HepG2 (cell line): ENCODE measurements around the gene PID1. TPM values are rescaled to one million over a fixed set of nuclear protein-coding genes. Genes with fewer than 3 reads are reported as not detected.

ENCODE experiments used
- ATAC-seq: fragments of 200-7000 bp; cut with Tn5 transposase; 3 replicates; pipeline ENCODE4 v1.9.1; 2020; ENCODE audit warnings: mild to moderate bottlenecking, moderate library complexity
- BruUV-seq: library from RNA; stranded (reverse); fragments of 400-500 nt; replicated peaks from 2 replicates; lab custom pipeline; 2021; lab: Mats Ljungman, UMichigan
- CTCF ChIA-PET: fragments of 300-600 bp; formaldehyde crosslinking; extraction: SDS; loops from one replicate; lab custom pipeline; 2021; ENCODE audit warnings: low total read pairs, inconsistent platforms, low intra/inter-chr PET ratio; lab: Yijun Ruan, JAX
- POLR2A ChIA-PET: fragments of 350-600 bp; sonication (Branson Sonifier 250); formaldehyde crosslinking; loops from one replicate; lab custom pipeline; 2020; ENCODE audit warnings: antibody characterized with exemption, inconsistent platforms; lab: Yijun Ruan, JAX
- DNase-seq: peaks from one replicate; pipeline ENCODE4 v3.0.0-alpha.2; 2015; ENCODE audit warnings: low spot score
- FAIRE-seq: peaks from 3 replicates; lab custom pipeline; 2011; peaks lifted over from hg19 to GRCh38; lab: Jason Lieb, UNC
- H2AFZ ChIP-seq: one replicate; pipeline ENCODE4 v1.6.1; 2011; ENCODE audit warnings: low read length, inconsistent platforms
- H3K27ac ChIP-seq: fragments of 300-600 bp; 3 replicates; pipeline ENCODE4 v1.8.0; 2011; ENCODE audit warnings: mixed run types, mild to moderate bottlenecking, mixed read lengths, low read length, inconsistent platforms; ENCODE audit not compliant: insufficient read depth; ENCODE audit errors: extremely low read length
- H3K27me3 ChIP-seq, 2 experiments: fragments of 200-600 bp in 1 of 2; 2 replicates in 1 of 2; 3 replicates in 1 of 2; pipeline versions ENCODE4 v1.6.0 to v1.8.0; 2011; ENCODE audit warnings: low read length in 2 of 2, mild to moderate bottlenecking in 2 of 2, moderate library complexity in 2 of 2, inconsistent platforms in 1 of 2; ENCODE audit not compliant: insufficient read depth in 2 of 2, control insufficient read depth in 1 of 2
- H3K36me3 ChIP-seq, 2 experiments: fragments of 200-600 bp in 1 of 2; replicated peaks in 1 of 2; 2 replicates in 1 of 2; 3 replicates in 1 of 2; pipeline versions ENCODE4 v1.5.1 to v1.8.0; 2011; ENCODE audit warnings: low read length in 2 of 2, inconsistent platforms in 1 of 2; ENCODE audit not compliant: insufficient read depth in 2 of 2, control insufficient read depth in 1 of 2
- H3K4me1 ChIP-seq: 2 replicates; pipeline ENCODE4 v1.5.1; 2012; ENCODE audit warnings: low read length, inconsistent platforms; ENCODE audit not compliant: insufficient read depth
- H3K4me2 ChIP-seq: 2 replicates; pipeline ENCODE4 v1.6.0; 2011; ENCODE audit warnings: low read depth, low read length, inconsistent platforms
- H3K4me3 ChIP-seq, 3 experiments: fragments of 200-600 bp in 1 of 3; sonication (generic), shearing (Covaris generic) in 1 of 3; replicated peaks in 1 of 3; 2 replicates each; pipeline ENCODE4 v1.5.1; 2011 to 2016; ENCODE audit warnings: low read length in 3 of 3, inconsistent platforms in 2 of 3, low read depth in 2 of 3, mild to moderate bottlenecking in 2 of 3, control low read depth in 1 of 3, mixed read lengths in 1 of 3; ENCODE audit not compliant: insufficient read depth in 1 of 3
- H3K79me2 ChIP-seq: one replicate; pipeline ENCODE4 v1.6.1; 2011; ENCODE audit warnings: low read length, inconsistent platforms; ENCODE audit not compliant: insufficient read depth
- H3K9ac ChIP-seq: 2 replicates; pipeline ENCODE4 v1.6.0; 2011; ENCODE audit warnings: mild to moderate bottlenecking, low read depth, low read length, inconsistent platforms; ENCODE audit not compliant: insufficient read depth
- H3K9me3 ChIP-seq: 2 replicates; pipeline ENCODE4 v1.5.1; 2012; ENCODE audit warnings: mild to moderate bottlenecking, low read length
- H4K20me1 ChIP-seq: 2 replicates; pipeline ENCODE4 v1.6.0; 2011; ENCODE audit warnings: inconsistent platforms, mild to moderate bottlenecking, low read length, moderate library complexity; ENCODE audit not compliant: insufficient read depth
- CHD2 ChIP-seq: IDR thresholded peaks from 2 replicates; pipeline ENCODE4 v1.6.1; 2011; ENCODE audit warnings: low read depth, low read length, improper control_type of control experiment
- KDM5B ChIP-seq: sonication (generic); formaldehyde crosslinking; IDR thresholded peaks from 2 replicates; pipeline ENCODE4 v1.4.0; 2020; ENCODE audit warnings: missing genetic modification reagents, mild to moderate bottlenecking, borderline replicate concordance
- MED13 ChIP-seq: sonication (generic); formaldehyde crosslinking; IDR thresholded peaks from 2 replicates; pipeline ENCODE4 v1.5.0; 2020; ENCODE audit warnings: missing genetic modification reagents
- MTA3 ChIP-seq: sonication (generic); formaldehyde crosslinking; IDR thresholded peaks from 2 replicates; pipeline ENCODE4 v1.4.0; 2020; ENCODE audit warnings: missing genetic modification reagents
- SOX13 ChIP-seq, 3 experiments: fragments of 450-650 bp in 1 of 3; sonication (generic) in 1 of 3; formaldehyde crosslinking in 1 of 3; IDR thresholded peaks in 2 of 3; conservative IDR thresholded peaks in 1 of 3; 2 replicates each; pipeline versions ENCODE4 v1.5.0 to v1.6.1; 2016 to 2020; ENCODE audit warnings: antibody characterized with exemption in 1 of 3, mild to moderate bottlenecking in 1 of 3, missing compliant biosample characterization in 1 of 3, missing genetic modification reagents in 1 of 3, moderate library complexity in 1 of 3
- TARDBP ChIP-seq: sonication (generic); formaldehyde crosslinking; IDR thresholded peaks from 2 replicates; pipeline ENCODE4 v1.8.0; 2022; ENCODE audit warnings: mild to moderate bottlenecking, missing genetic modification reagents
- TBL1XR1 ChIP-seq: fragments of 150-350 bp; IDR thresholded peaks from 2 replicates; pipeline ENCODE4 v1.6.1; 2014; ENCODE audit warnings: borderline replicate concordance, low read length; ENCODE audit not compliant: partially characterized antibody
- TBX2 ChIP-seq: sonication (generic); formaldehyde crosslinking; IDR thresholded peaks from 2 replicates; pipeline ENCODE4 v1.5.0; 2020; ENCODE audit warnings: missing genetic modification reagents, mild to moderate bottlenecking, borderline replicate concordance
- ZNF326 ChIP-seq: sonication (generic); formaldehyde crosslinking; IDR thresholded peaks from 2 replicates; pipeline ENCODE4 v1.4.0; 2020; ENCODE audit warnings: missing genetic modification reagents, borderline replicate concordance
- ZNF772 ChIP-seq: sonication (generic); formaldehyde crosslinking; IDR thresholded peaks from 2 replicates; pipeline ENCODE4 v1.5.0; 2020; ENCODE audit warnings: mild to moderate bottlenecking, missing genetic modification reagents
- ZNF788 ChIP-seq: sonication (generic); formaldehyde crosslinking; IDR thresholded peaks from 2 replicates; pipeline ENCODE4 v1.5.0; 2020; ENCODE audit warnings: mild to moderate bottlenecking, missing genetic modification reagents, borderline replicate concordance
- WGBS: methylation state at CpG from one replicate; pipeline ENCODE4 v1.1.6; 2017; ENCODE audit warnings: low lambda C conversion rate; 5-methylcytosine and 5-hydroxymethylcytosine counted together
- in situ Hi-C: cut with HindIII; loops from 2 replicates; pipeline ENCODE4 v1.10.0; 2017; ENCODE audit warnings: low pct_unique_long_range_greater_than_20kb; ENCODE audit not compliant: extremely low pct_ligation_motif_present
- intact Hi-C: fragments of 100-400 bp; cut with micrococcal nuclease; formaldehyde crosslinking; loops from one replicate; pipeline ENCODE4 v1.10.0; 2022; ENCODE audit not compliant: unreplicated experiment
- polyA plus RNA-seq, 8 experiments: library from polyadenylated mRNA; depleted of rRNA in 3 of 8; stranded (reverse) in 7 of 8; unstranded in 1 of 8; fragments of >200 nt; fragmentation: Illumina TruSeq in 4 of 8; extraction: Trizol in 4 of 8; gene quantifications; 2 replicates each; pipeline versions ENCODE4 v1.2.1 to v1.2.3, GENCODE V29; 2011 to 2016; ENCODE audit warnings: low read depth in 4 of 8, missing spikeins in 1 of 8, mixed read lengths in 1 of 8; ENCODE audit not compliant: insufficient read depth in 1 of 8
- total RNA-seq, 5 experiments: library from RNA; depleted of rRNA; stranded (reverse); fragments of >200 nt; fragmentation: Illumina TruSeq; extraction: Trizol; gene quantifications; 2 replicates each; pipeline ENCODE4 v1.2.3, GENCODE V29; 2016; ENCODE audit warnings: low read depth in 1 of 5
- TF ChIP-seq, protein P1 (sequence below): sonication (generic); formaldehyde crosslinking; IDR thresholded peaks from 2 replicates; pipeline ENCODE4 v1.4.0; 2020; ENCODE audit warnings: missing genetic modification reagents, borderline replicate concordance
- TF ChIP-seq, protein P2 (sequence below): sonication (generic); formaldehyde crosslinking; IDR thresholded peaks from one replicate; pipeline ENCODE4 v1.5.1; 2020; ENCODE audit warnings: mild to moderate bottlenecking, missing genetic modification reagents; ENCODE audit errors: not compliant biosample characterization

Gene PID1
- total and polyA plus RNA-seq, 2 of the 13 experiments (the other 11 are each of a cell fraction or from before 2014, with no cell fraction given): 0.15 to 0.18 TPM

DNA sequence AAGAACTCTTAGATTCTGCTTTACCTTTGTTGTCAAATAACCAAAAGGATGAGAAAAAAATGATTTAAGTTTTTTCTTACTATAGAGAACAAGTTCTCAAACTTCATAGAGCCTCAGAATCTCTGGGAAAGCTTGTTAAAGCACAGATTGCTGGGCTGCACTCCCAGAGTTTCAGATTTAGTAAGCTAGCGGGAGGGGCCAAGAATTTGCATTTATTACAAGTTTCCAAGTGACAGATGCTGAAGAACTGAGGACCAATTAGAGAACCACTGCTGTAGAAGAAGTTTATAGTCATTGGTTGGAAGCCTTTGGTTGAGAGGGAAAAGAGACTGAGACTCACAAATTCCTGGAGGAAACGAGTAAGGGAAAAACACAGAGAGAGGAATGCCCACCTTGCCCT lies 32.1 kb downstream of the PID1 start (continued):
- TF ChIP-seq TBX2 (CRISPR knock-in tag) (no peak), KDM5B (CRISPR knock-in tag) (no peak), ZNF326 (CRISPR knock-in tag) (no peak), CHD2 (no peak)

DNA sequence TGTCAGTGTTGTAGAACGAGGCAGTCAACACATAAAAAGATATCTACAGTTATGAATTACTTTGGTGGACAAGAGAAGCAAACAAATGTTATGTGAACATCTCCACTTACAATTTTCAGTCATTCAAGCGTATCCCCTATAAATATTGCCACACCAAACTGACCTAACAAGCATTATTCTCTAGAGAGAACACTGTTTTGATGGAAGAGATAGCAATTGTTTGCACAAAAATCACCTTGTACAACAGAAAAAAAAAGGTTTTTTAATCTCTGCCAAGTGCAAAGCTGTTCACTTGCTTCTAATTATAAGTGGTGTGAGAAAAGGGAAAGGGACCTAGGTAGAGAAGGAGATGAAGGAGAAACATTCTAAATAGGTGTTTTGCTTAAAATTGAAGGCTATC lies 33.8 kb downstream of the PID1 start:
- H3K4me3 ChIP-seq: no peak overlapping the region
- ATAC-seq (no peak), DNase-seq (no peak), FAIRE-seq (no peak)
- no peak overlapping the region for H3K9ac ChIP-seq
- H3K79me2 ChIP-seq: no peaks in the 10 kb centered on the region
- no TSS peak for BruUV-seq
- ChIA-PET CTCF (no interaction called here), POLR2A (no interaction called here)
- H4K20me1 ChIP-seq: no peaks in the 10 kb centered on the region
- peaks cover 98% of the 10 kb centered on the region for H3K9me3 ChIP-seq
- no peak overlapping the region for H2AFZ ChIP-seq
- H3K4me1 ChIP-seq: no peaks in the 10 kb centered on the region
- H3K27ac ChIP-seq: no peak overlapping the region
- no peaks in the 10 kb centered on the region for H3K36me3 ChIP-seq
- in situ Hi-C loops: no loop called here
- intact Hi-C loops: no loop called here
- 11% methylated on average over 2 of the region's 2 CpGs for WGBS
- no peaks in the 10 kb centered on the region for H3K27me3 ChIP-seq
- no peak overlapping the region for H3K4me2 ChIP-seq
- no peak for TF ChIP-seq MTA3 (CRISPR knock-in tag)
- TF ChIP-seq, protein P1, sequence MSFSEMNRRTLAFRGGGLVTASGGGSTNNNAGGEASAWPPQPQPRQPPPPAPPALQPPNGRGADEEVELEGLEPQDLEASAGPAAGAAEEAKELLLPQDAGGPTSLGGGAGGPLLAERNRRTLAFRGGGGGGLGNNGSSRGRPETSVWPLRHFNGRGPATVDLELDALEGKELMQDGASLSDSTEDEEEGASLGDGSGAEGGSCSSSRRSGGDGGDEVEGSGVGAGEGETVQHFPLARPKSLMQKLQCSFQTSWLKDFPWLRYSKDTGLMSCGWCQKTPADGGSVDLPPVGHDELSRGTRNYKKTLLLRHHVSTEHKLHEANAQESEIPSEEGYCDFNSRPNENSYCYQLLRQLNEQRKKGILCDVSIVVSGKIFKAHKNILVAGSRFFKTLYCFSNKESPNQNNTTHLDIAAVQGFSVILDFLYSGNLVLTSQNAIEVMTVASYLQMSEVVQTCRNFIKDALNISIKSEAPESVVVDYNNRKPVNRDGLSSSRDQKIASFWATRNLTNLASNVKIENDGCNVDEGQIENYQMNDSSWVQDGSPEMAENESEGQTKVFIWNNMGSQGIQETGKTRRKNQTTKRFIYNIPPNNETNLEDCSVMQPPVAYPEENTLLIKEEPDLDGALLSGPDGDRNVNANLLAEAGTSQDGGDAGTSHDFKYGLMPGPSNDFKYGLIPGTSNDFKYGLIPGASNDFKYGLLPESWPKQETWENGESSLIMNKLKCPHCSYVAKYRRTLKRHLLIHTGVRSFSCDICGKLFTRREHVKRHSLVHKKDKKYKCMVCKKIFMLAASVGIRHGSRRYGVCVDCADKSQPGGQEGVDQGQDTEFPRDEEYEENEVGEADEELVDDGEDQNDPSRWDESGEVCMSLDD (CRISPR knock-in tag): no peak
- TF ChIP-seq, protein P2, sequence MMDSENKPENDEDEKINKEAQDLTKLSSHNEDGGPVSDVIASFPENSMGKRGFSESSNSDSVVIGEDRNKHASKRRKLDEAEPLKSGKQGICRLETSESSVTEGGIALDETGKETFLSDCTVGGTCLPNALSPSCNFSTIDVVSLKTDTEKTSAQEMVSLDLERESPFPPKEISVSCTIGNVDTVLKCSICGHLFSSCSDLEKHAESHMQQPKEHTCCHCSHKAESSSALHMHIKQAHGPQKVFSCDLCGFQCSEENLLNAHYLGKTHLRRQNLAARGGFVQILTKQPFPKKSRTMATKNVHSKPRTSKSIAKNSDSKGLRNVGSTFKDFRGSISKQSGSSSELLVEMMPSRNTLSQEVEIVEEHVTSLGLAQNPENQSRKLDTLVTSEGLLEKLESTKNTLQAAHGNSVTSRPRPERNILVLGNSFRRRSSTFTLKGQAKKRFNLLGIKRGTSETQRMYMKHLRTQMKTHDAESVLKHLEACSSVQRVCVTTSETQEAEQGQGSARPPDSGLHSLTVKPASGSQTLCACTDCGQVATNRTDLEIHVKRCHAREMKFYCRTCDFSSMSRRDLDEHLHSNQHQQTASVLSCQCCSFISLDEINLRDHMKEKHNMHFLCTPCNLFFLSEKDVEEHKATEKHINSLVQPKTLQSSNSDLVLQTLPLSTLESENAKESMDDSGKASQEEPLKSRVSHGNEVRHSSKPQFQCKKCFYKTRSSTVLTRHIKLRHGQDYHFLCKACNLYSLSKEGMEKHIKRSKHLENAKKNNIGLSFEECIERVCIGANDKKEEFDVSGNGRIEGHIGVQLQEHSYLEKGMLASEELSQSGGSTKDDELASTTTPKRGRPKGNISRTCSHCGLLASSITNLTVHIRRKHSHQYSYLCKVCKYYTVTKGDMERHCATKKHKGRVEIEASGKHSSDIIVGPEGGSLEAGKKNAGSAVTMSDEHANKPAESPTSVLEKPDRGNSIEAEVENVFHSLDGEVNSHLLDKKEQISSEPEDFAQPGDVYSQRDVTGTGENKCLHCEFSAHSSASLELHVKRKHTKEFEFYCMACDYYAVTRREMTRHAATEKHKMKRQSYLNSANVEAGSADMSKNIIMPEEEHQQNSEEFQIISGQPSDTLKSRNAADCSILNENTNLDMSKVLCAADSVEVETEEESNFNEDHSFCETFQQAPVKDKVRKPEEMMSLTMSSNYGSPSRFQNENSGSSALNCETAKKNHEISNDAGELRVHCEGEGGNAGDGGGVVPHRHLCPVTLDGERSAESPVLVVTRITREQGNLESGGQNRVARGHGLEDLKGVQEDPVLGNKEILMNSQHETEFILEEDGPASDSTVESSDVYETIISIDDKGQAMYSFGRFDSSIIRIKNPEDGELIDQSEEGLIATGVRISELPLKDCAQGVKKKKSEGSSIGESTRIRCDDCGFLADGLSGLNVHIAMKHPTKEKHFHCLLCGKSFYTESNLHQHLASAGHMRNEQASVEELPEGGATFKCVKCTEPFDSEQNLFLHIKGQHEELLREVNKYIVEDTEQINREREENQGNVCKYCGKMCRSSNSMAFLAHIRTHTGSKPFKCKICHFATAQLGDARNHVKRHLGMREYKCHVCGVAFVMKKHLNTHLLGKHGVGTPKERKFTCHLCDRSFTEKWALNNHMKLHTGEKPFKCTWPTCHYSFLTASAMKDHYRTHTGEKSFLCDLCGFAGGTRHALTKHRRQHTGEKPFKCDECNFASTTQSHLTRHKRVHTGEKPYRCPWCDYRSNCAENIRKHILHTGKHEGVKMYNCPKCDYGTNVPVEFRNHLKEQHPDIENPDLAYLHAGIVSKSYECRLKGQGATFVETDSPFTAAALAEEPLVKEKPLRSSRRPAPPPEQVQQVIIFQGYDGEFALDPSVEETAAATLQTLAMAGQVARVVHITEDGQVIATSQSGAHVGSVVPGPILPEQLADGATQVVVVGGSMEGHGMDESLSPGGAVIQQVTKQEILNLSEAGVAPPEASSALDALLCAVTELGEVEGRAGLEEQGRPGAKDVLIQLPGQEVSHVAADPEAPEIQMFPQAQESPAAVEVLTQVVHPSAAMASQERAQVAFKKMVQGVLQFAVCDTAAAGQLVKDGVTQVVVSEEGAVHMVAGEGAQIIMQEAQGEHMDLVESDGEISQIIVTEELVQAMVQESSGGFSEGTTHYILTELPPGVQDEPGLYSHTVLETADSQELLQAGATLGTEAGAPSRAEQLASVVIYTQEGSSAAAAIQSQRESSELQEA: no peak
- no peak for TF ChIP-seq TARDBP
- no peak for TF ChIP-seq TBL1XR1
- no peak for TF ChIP-seq ZNF788 (CRISPR knock-in tag)
- no peak for TF ChIP-seq SOX13 (IDR thresholded peaks at IDR 0.05)
- TF ChIP-seq SOX13 (CRISPR knock-in tag; conservative IDR thresholded peaks at IDR 0.05 in 1 of 2, IDR thresholded peaks at IDR 0.05 in 1 of 2): no peak
- TF ChIP-seq MED13 (CRISPR knock-in tag): no peak
- TF ChIP-seq ZNF772 (CRISPR knock-in tag): no peak
